A549 (cell line): ENCODE results near the gene MRPS33.

ENCODE experiments used
- CTCF ChIP-seq: fragments of >200 bp; sonication (Bioruptor Twin); formaldehyde crosslinking; IDR thresholded peaks from 3 replicates; pipeline ENCODE4 v1.5.1; 2016
- MAX ChIP-seq: IDR thresholded peaks from 2 replicates; pipeline ENCODE4 v1.6.1; 2012
- POLR2A ChIP-seq: IDR thresholded peaks from 2 replicates; pipeline ENCODE4 v1.6.1; 2012; ENCODE audit warnings: mild to moderate bottlenecking, low read length
- SMC3 ChIP-seq: fragments of >200 bp; sonication (Bioruptor Twin); formaldehyde crosslinking; IDR thresholded peaks from 3 replicates; pipeline ENCODE4 v1.6.1; 2018; ENCODE audit warnings: inconsistent platforms

GRCh38 chr7:140990193-140990962 lies 24.4 kb downstream of the MRPS33 start:
- TF ChIP-seq POLR2A (no peak), CTCF (no peak), MAX (no peak), SMC3 (no peak)
